Stimulated activated CD4-positive, alpha-beta T cell treated with anti-CD3 and anti-CD28 coated beads, TNF-alpha, amount 100 ng/mL, for 4 hours (primary cell): ENCODE measurements around the gene R3HCC1L.
"Not testable (repeated sequence)": the region's sequence is repeated elsewhere in the genome, so short reads cannot be mapped to it uniquely, and the experiment has no call there.

Experiments used
- DNase-seq, 3 experiments: peaks; one replicate each; pipeline ENCODE4 v3.0.0-alpha.2; 2020; ENCODE audit warnings: low read depth in 3 of 3

The R3HCC1L gene

GRCh38 chr10:98172495-98172894 is 38.0 kb downstream of the R3HCC1L start:
- DNase-seq, result no peak

GRCh38 chr10:98173260-98173659 is 38.8 kb downstream of the R3HCC1L start:
- no peak for DNase-seq

- DNase-seq, result not testable (repeated sequence)
Observed at GRCh38 chr10:98182351-98182915, 48.0 kb downstream of the R3HCC1L start.

GRCh38 chr10:98186681-98187080 is 52.2 kb downstream of the R3HCC1L start:
- DNase-seq, result no peak

GRCh38 chr10:98190773-98191172 is 56.3 kb downstream of the R3HCC1L start:
- DNase-seq, result not testable (repeated sequence)

- no peak for DNase-seq
Observed at GRCh38 chr10:98193037-98193436, 58.6 kb downstream of the R3HCC1L start.

GRCh38 chr10:98194633-98195032 is 60.2 kb downstream of the R3HCC1L start:
- DNase-seq, result no peak

- no peak for DNase-seq
Observed at GRCh38 chr10:98195120-98195519, 60.7 kb downstream of the R3HCC1L start.

GRCh38 chr10:98196985-98197384 is 62.5 kb downstream of the R3HCC1L start:
- no peak for DNase-seq

GRCh38 chr10:98201760-98202159 is 67.3 kb downstream of the R3HCC1L start:
- no peak for DNase-seq

- no peak for DNase-seq
Observed at GRCh38 chr10:98202378-98202777, 67.9 kb downstream of the R3HCC1L start.

GRCh38 chr10:98205351-98205750 is 70.9 kb downstream of the R3HCC1L start:
- no peak for DNase-seq

- DNase-seq, result no peak
Observed at GRCh38 chr10:98208925-98209324, 74.5 kb downstream of the R3HCC1L start.

- DNase-seq, result no peak
Observed at GRCh38 chr10:98209441-98209840, 75.0 kb downstream of the R3HCC1L start.

GRCh38 chr10:98212196-98212595 is 77.7 kb downstream of the R3HCC1L start:
- DNase-seq, result no peak

- DNase-seq, result no peak
Observed at GRCh38 chr10:98213740-98214139, 79.3 kb downstream of the R3HCC1L start.

- DNase-seq, result no peak
Observed at GRCh38 chr10:98215373-98215772, 80.9 kb downstream of the R3HCC1L start.

GRCh38 chr10:98217801-98218200 is 83.3 kb downstream of the R3HCC1L start:
- no peak for DNase-seq

GRCh38 chr10:98223874-98224273 is 89.4 kb downstream of the R3HCC1L start:
- DNase-seq, result no peak

- no peak for DNase-seq
Observed at GRCh38 chr10:98224509-98224908, 90.1 kb downstream of the R3HCC1L start.

GRCh38 chr10:98224996-98225395 is 90.5 kb downstream of the R3HCC1L start:
- no peak for DNase-seq

GRCh38 chr10:98226508-98227144 is 92.2 kb downstream of the R3HCC1L start:
- no peak for DNase-seq

GRCh38 chr10:98227713-98228112 is 93.3 kb downstream of the R3HCC1L start:
- not testable (repeated sequence) for DNase-seq

GRCh38 chr10:98228266-98228665 is 93.8 kb downstream of the R3HCC1L start:
- DNase-seq, result not testable (repeated sequence)
